ENCODE data around the gene SNRPF.

DNA sequence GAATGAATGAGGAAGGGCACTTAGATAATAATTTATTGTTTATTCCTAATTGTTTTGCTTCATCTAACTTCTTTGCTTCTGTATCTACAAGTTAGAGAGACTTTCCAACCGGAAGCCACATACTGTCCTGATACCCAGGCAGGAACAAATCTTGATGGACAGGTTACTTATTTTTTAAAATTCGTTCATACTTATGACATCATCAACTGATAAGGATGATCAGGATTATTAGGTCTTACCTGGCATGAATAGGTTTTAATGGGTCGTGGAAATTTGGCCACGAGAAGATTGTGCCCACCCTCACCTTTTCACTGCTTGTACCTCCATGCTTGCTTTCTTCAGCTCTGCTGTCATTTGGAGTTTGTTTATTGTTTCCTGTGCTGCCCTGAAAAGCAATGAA, 39.3 kb downstream of the SNRPF start:
- TF ChIP-seq, protein P1, sequence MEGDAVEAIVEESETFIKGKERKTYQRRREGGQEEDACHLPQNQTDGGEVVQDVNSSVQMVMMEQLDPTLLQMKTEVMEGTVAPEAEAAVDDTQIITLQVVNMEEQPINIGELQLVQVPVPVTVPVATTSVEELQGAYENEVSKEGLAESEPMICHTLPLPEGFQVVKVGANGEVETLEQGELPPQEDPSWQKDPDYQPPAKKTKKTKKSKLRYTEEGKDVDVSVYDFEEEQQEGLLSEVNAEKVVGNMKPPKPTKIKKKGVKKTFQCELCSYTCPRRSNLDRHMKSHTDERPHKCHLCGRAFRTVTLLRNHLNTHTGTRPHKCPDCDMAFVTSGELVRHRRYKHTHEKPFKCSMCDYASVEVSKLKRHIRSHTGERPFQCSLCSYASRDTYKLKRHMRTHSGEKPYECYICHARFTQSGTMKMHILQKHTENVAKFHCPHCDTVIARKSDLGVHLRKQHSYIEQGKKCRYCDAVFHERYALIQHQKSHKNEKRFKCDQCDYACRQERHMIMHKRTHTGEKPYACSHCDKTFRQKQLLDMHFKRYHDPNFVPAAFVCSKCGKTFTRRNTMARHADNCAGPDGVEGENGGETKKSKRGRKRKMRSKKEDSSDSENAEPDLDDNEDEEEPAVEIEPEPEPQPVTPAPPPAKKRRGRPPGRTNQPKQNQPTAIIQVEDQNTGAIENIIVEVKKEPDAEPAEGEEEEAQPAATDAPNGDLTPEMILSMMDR (IDR thresholded peaks at IDR 0.05), result no peak
- TF ChIP-seq POLR2A (IDR thresholded peaks at IDR 0.05), result no peak

Measured in right lobe of liver (tissue), 4 donors.